Nephron (organoid): ENCODE results near the gene DHX8.

ENCODE experiments used
- H3K27ac Mint-ChIP-seq, 3 experiments: 2 replicates each; pipeline ENCODE4 v1.8.0; 2020; ENCODE audit warnings: mixed read lengths in 3 of 3, mild to moderate bottlenecking in 2 of 3, moderate library complexity in 1 of 3
- H3K27me3 Mint-ChIP-seq: 2 replicates; pipeline ENCODE4 v1.8.0; 2021; ENCODE audit warnings: low read depth, mild to moderate bottlenecking, moderate library complexity, mixed read lengths
- H3K36me3 Mint-ChIP-seq: 2 replicates; pipeline ENCODE4 v1.8.0; 2020; ENCODE audit warnings: low read depth, mixed read lengths
- H3K4me1 Mint-ChIP-seq: 2 replicates; pipeline ENCODE4 v1.8.0; 2020; ENCODE audit warnings: mixed read lengths
- H3K4me3 Mint-ChIP-seq, 3 experiments: 2 replicates each; pipeline ENCODE4 v1.8.0; 2020; ENCODE audit warnings: mild to moderate bottlenecking in 3 of 3, mixed read lengths in 3 of 3, moderate library complexity in 2 of 3
- H3K9me3 Mint-ChIP-seq: 2 replicates; pipeline ENCODE4 v1.8.0; 2020; ENCODE audit warnings: mixed read lengths
- CTCF ChIP-seq, 3 experiments: fragments of 200-600 bp; sonication (generic); IDR thresholded peaks; one replicate each; pipeline ENCODE4 v1.5.0; 2021; ENCODE audit warnings: antibody characterized with exemption in 3 of 3; ENCODE audit not compliant: unreplicated experiment in 3 of 3

DHX8 gene

GRCh38 chr17:43540821-43541674 is 57.3 kb downstream of the DHX8 start:
- Mint-ChIP-seq H3K4me1 (peaks cover 37% of the 10 kb centered on the region), H3K4me3 (no peak overlapping the region), H3K36me3 (peaks cover 4% of the 10 kb centered on the region), H3K27ac (no peak overlapping the region), H3K27me3 (peaks cover 76% of the 10 kb centered on the region), H3K9me3 (no peaks in the 10 kb centered on the region)
- no peak for TF ChIP-seq CTCF (IDR thresholded peaks at IDR 0.05; ENCODE audit: unreplicated experiment in 3 of 3)

- Mint-ChIP-seq H3K9me3 (no peaks in the 10 kb centered on the region), H3K36me3 (no peaks in the 10 kb centered on the region), H3K4me3 (peak overlapping the region in 1 of 3 experiments; percentile 4), H3K27me3 (peaks cover 88% of the 10 kb centered on the region), H3K27ac (no peak overlapping the region), H3K4me1 (peaks cover 41% of the 10 kb centered on the region)
- no peak for TF ChIP-seq CTCF (IDR thresholded peaks at IDR 0.05; ENCODE audit: unreplicated experiment in 3 of 3)
These were observed 59.1 kb downstream of the DHX8 start for GRCh38 chr17:43542859-43543258.

- peaks cover 92% of the 10 kb centered on the region for H3K27me3 Mint-ChIP-seq
- no peak for TF ChIP-seq CTCF (IDR thresholded peaks at IDR 0.05; ENCODE audit: unreplicated experiment in 3 of 3)
- no peak overlapping the region for H3K27ac Mint-ChIP-seq
- H3K36me3 Mint-ChIP-seq = no peaks in the 10 kb centered on the region
- H3K4me3 Mint-ChIP-seq = peak overlapping the region; percentile 58 to 81 (median 59)
- peaks cover 41% of the 10 kb centered on the region for H3K4me1 Mint-ChIP-seq
- H3K9me3 Mint-ChIP-seq = no peaks in the 10 kb centered on the region
These were observed 59.5 kb downstream of the DHX8 start for GRCh38 chr17:43543300-43543699.

- peaks cover 41% of the 10 kb centered on the region for H3K4me1 Mint-ChIP-seq
- H3K4me3 Mint-ChIP-seq = peak overlapping the region; percentile 67 to 81 (median 79)
- no peak for TF ChIP-seq CTCF (IDR thresholded peaks at IDR 0.05; ENCODE audit: unreplicated experiment in 3 of 3)
- H3K9me3 Mint-ChIP-seq = no peaks in the 10 kb centered on the region
- peak overlapping the region in 1 of 3 experiments; percentile 48 for H3K27ac Mint-ChIP-seq
- no peaks in the 10 kb centered on the region for H3K36me3 Mint-ChIP-seq
- H3K27me3 Mint-ChIP-seq = peaks cover 95% of the 10 kb centered on the region
These were observed 60.2 kb downstream of the DHX8 start for GRCh38 chr17:43543771-43544575.

GRCh38 chr17:43545383-43545632 is 61.5 kb downstream of the DHX8 start:
- peaks cover 97% of the 10 kb centered on the region for H3K27me3 Mint-ChIP-seq
- TF ChIP-seq CTCF (IDR thresholded peaks at IDR 0.05; ENCODE audit: unreplicated experiment in 3 of 3) = no peak
- H3K4me3 Mint-ChIP-seq = peak overlapping the region; percentile 79 to 81 (median 80)
- peaks cover 41% of the 10 kb centered on the region for H3K4me1 Mint-ChIP-seq
- H3K27ac Mint-ChIP-seq = no peak overlapping the region
- no peaks in the 10 kb centered on the region for H3K9me3 Mint-ChIP-seq
- no peaks in the 10 kb centered on the region for H3K36me3 Mint-ChIP-seq
